Peyer's patch (tissue), 4 donors: ENCODE results near the gene SLC28A1.

ENCODE experiments used
- POLR2A ChIP-seq, 2 donors: fragments of 450-650 bp; IDR thresholded peaks; one replicate each; pipeline ENCODE4 v1.5.1; 2017; ENCODE audit warnings: antibody characterized with exemption in 2 of 2, mild to moderate bottlenecking in 2 of 2, moderate library complexity in 2 of 2
- TF ChIP-seq, protein P1 (sequence below), 6 experiments: fragments of 450-650 bp in 4 of 6; fragments of 200-600 bp in 2 of 6; sonication (generic) in 1 of 6; IDR thresholded peaks; one replicate each; pipeline ENCODE4 v1.5.1; 2017 to 2019; ENCODE audit warnings: antibody characterized with exemption in 6 of 6, mild to moderate bottlenecking in 3 of 6, moderate library complexity in 1 of 6

DNA sequence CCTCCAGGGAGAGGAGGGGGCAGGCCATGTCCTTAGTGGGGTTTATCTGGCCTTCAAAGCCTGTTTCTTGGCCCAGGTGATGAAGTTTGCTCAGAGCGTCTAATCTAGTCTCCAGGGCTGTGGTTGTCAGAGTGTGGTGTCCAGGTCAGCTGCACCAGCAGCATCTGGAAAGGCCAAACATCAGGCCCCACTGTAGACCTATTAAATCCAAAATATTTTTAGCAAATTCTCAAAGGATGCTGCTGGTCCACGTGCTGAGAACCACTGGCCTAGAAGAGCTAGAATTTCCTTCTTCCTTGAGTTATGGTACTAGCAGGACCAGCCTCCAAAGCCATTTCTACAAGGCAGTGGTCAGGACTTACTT lies 28.9 kb downstream of the SLC28A1 start:
- TF ChIP-seq, protein P1, sequence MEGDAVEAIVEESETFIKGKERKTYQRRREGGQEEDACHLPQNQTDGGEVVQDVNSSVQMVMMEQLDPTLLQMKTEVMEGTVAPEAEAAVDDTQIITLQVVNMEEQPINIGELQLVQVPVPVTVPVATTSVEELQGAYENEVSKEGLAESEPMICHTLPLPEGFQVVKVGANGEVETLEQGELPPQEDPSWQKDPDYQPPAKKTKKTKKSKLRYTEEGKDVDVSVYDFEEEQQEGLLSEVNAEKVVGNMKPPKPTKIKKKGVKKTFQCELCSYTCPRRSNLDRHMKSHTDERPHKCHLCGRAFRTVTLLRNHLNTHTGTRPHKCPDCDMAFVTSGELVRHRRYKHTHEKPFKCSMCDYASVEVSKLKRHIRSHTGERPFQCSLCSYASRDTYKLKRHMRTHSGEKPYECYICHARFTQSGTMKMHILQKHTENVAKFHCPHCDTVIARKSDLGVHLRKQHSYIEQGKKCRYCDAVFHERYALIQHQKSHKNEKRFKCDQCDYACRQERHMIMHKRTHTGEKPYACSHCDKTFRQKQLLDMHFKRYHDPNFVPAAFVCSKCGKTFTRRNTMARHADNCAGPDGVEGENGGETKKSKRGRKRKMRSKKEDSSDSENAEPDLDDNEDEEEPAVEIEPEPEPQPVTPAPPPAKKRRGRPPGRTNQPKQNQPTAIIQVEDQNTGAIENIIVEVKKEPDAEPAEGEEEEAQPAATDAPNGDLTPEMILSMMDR (IDR thresholded peaks at IDR 0.05): no peak
- no peak for TF ChIP-seq POLR2A (IDR thresholded peaks at IDR 0.05)
